H1 (cell line): ENCODE results near the gene INPP5A. TPM values are rescaled to one million over a fixed set of nuclear protein-coding genes. Genes with fewer than 3 reads are reported as not detected.

ENCODE experiments used
- CBX8 ChIP-seq: fragments of 300-800, 300-1000 bp; sonication (generic); IDR thresholded peaks from 2 replicates; pipeline ENCODE4 v1.7.1; 2016; ENCODE audit warnings: low read depth, low read length, borderline replicate concordance
- CTCF ChIP-seq, 3 experiments: IDR thresholded peaks; 1 replicate in 2 of 3; 2 replicates in 1 of 3; pipeline versions ENCODE4 v1.5.1 to v1.6.1; 2011; ENCODE audit warnings: low read length in 3 of 3, mild to moderate bottlenecking in 3 of 3, inconsistent platforms in 2 of 3, low read depth in 1 of 3, moderate library complexity in 1 of 3; ENCODE audit not compliant: insufficient read depth in 1 of 3; ENCODE audit errors: control extremely low read depth in 1 of 3
- USF2 ChIP-seq: IDR thresholded peaks from 2 replicates; pipeline ENCODE4 v1.6.1; 2011; ENCODE audit warnings: low read length, improper control_type of control experiment
- polyA plus RNA-seq, 7 experiments: library from polyadenylated mRNA; depleted of rRNA in 3 of 7; stranded (reverse) in 5 of 7; unstranded in 2 of 7; fragments of >200 nt in 5 of 7; fragments of 200-250 nt in 2 of 7; gene quantifications; 1 replicate in 5 of 7; 2 replicates in 1 of 7; 4 replicates in 1 of 7; pipeline versions ENCODE4 v1.2.1 to v1.2.3, GENCODE V29; 2011 to 2013; ENCODE audit warnings: missing spikeins in 2 of 7, mixed read lengths in 2 of 7
- total RNA-seq: library from RNA; stranded (reverse); fragmentation: NEBNext Ultra II Directional; extraction: Animal tissue kit (Norgen Biotek cat#: 25700); gene quantifications from 2 replicates; pipeline ENCODE4 v1.2.1, GENCODE V29; 2021

Gene INPP5A
- total and polyA plus RNA-seq, 2 of the 8 experiments (the other 6 are each of a cell fraction or from before 2014, with no cell fraction given) = 19.7 to 27.5 TPM

GRCh38 chr10:132650611-132651250, 113.1 kb downstream of the INPP5A start (continued):
- TF ChIP-seq CTCF (IDR thresholded peaks at IDR 0.05; ENCODE audit: control extremely low read depth in 1 of 3, insufficient read depth in 1 of 3, low read depth in 1 of 3, low read length in 3 of 3) (no peak), USF2 (no peak), CBX8 (no peak)
